GM12878 (cell line): Measurements from ENCODE around the gene EMX1. TPM values are rescaled to one million over a fixed set of nuclear protein-coding genes. Genes with fewer than 3 reads are reported as not detected.

ENCODE experiments used
- ATAC-seq: fragments of 200-7000 bp; cut with Tn5 transposase; 3 replicates; pipeline ENCODE4 v1.9.1; 2020; ENCODE audit warnings: mild to moderate bottlenecking, moderate library complexity
- BruUV-seq: library from RNA; stranded (reverse); fragments of 400-500 nt; replicated peaks from 2 replicates; lab custom pipeline; 2021; lab: Mats Ljungman, UMichigan
- CTCF ChIA-PET: fragments of 300-600 bp; sonication (Branson Sonifier 250); formaldehyde crosslinking; extraction: SDS; loops from one replicate; lab custom pipeline; 2021; ENCODE audit warnings: inconsistent platforms; lab: Yijun Ruan, JAX
- POLR2A ChIA-PET: fragments of 350-600 bp; formaldehyde crosslinking; extraction: SDS; loops from one replicate; lab custom pipeline; 2021; ENCODE audit warnings: inconsistent platforms; lab: Charles Lee
- RAD21 ChIA-PET: fragments of 300-600 bp; sonication (Branson Sonifier 250); formaldehyde crosslinking; loops from one replicate; lab custom pipeline; 2023; ENCODE audit warnings: antibody characterized with exemption; ENCODE audit not compliant: unreplicated experiment; lab: Charles Lee
- SMC1A ChIA-PET: fragments of 300-600 bp; sonication (Branson Sonifier 250); formaldehyde crosslinking; loops from one replicate; lab custom pipeline; 2023; ENCODE audit not compliant: unreplicated experiment, uncharacterized antibody; lab: Charles Lee
- DNase-seq: peaks from one replicate; pipeline ENCODE4 v3.0.0-alpha.2; 2011; ENCODE audit warnings: low read depth, low spot score
- FAIRE-seq: peaks from 3 replicates; lab custom pipeline; 2011; peaks lifted over from hg19 to GRCh38; lab: Jason Lieb, UNC
- H2AFZ ChIP-seq: 2 replicates; pipeline ENCODE4 v1.6.0; 2011; ENCODE audit warnings: low read depth, low read length, control low read depth; ENCODE audit not compliant: control insufficient read depth
- H3K27ac ChIP-seq: 2 replicates; pipeline ENCODE4 v1.5.1; 2011; ENCODE audit warnings: control low read depth; ENCODE audit not compliant: control insufficient read depth, insufficient read depth
- H3K27me3 ChIP-seq, 2 experiments: replicated peaks in 1 of 2; 2 replicates each; pipeline versions ENCODE4 v1.6.0 to v1.6.1; 2011; ENCODE audit warnings: low read length in 1 of 2; ENCODE audit not compliant: control insufficient read depth in 2 of 2, insufficient read depth in 2 of 2
- H3K36me3 ChIP-seq, 2 experiments: 2 replicates each; pipeline ENCODE4 v1.5.1; 2011; ENCODE audit warnings: low read length in 1 of 2; ENCODE audit not compliant: control insufficient read depth in 2 of 2, insufficient read depth in 2 of 2
- H3K4me1 ChIP-seq: 2 replicates; pipeline ENCODE4 v1.6.1; 2011; ENCODE audit warnings: mild to moderate bottlenecking, low read length, moderate library complexity, mixed read lengths; ENCODE audit not compliant: control insufficient read depth, insufficient read depth
- H3K4me2 ChIP-seq: 2 replicates; pipeline ENCODE4 v1.6.0; 2011; ENCODE audit warnings: control low read depth; ENCODE audit not compliant: control insufficient read depth, insufficient read depth
- H3K4me3 ChIP-seq: fragments of 200-600 bp; sonication (generic); 2 replicates; pipeline ENCODE4 v1.5.1; 2016
- H3K79me2 ChIP-seq: 2 replicates; pipeline ENCODE4 v1.6.0; 2011; ENCODE audit warnings: low read length; ENCODE audit not compliant: control insufficient read depth, insufficient read depth
- H3K9ac ChIP-seq: 2 replicates; pipeline ENCODE4 v1.8.0; 2011; ENCODE audit warnings: low read length, control low read depth, mixed read lengths; ENCODE audit not compliant: control insufficient read depth, insufficient read depth
- H3K9me3 ChIP-seq: replicated peaks from 3 replicates; pipeline ENCODE4 v1.5.1; 2011; ENCODE audit warnings: mild to moderate bottlenecking, low read length; ENCODE audit not compliant: control insufficient read depth, insufficient read depth
- H4K20me1 ChIP-seq: 2 replicates; pipeline ENCODE4 v1.6.0; 2011; ENCODE audit not compliant: control insufficient read depth, insufficient read depth
- HDAC2 ChIP-seq: fragments of 200-600 bp; sonication (generic); IDR thresholded peaks from 2 replicates; pipeline ENCODE4 v1.6.1; 2017
- JUNB ChIP-seq: IDR thresholded peaks from 2 replicates; pipeline ENCODE4 v1.6.1; 2016; ENCODE audit warnings: antibody characterized with exemption, mild to moderate bottlenecking
- JUND ChIP-seq: IDR thresholded peaks from 2 replicates; pipeline ENCODE4 v1.6.1; 2012; ENCODE audit warnings: low read depth, mild to moderate bottlenecking, low read length, improper control_type of control experiment, moderate library complexity
- KAT2A ChIP-seq: conservative IDR thresholded peaks from 2 replicates; pipeline ENCODE4 v1.6.1; 2011; ENCODE audit warnings: low read depth, low read length; ENCODE audit not compliant: control insufficient read depth
- NR2C1 ChIP-seq: fragments of 450-650 bp; IDR thresholded peaks from 2 replicates; pipeline ENCODE4 v1.6.1; 2017; ENCODE audit warnings: antibody characterized with exemption, mild to moderate bottlenecking, moderate library complexity
- RCOR1 ChIP-seq: conservative IDR thresholded peaks from 2 replicates; pipeline ENCODE4 v1.6.1; 2012; ENCODE audit warnings: low read depth, low read length, improper control_type of control experiment
- RELB ChIP-seq: fragments of 450-650 bp; IDR thresholded peaks from 2 replicates; pipeline ENCODE4 v1.6.1; 2017; ENCODE audit warnings: low read depth, mild to moderate bottlenecking, moderate library complexity
- STAT1 ChIP-seq: fragments of 450-650 bp; conservative IDR thresholded peaks from 2 replicates; pipeline ENCODE4 v1.6.1; 2014; ENCODE audit warnings: antibody characterized with exemption, mild to moderate bottlenecking
- TAF1 ChIP-seq: IDR thresholded peaks from 2 replicates; pipeline ENCODE4 v1.6.1; 2011; ENCODE audit warnings: mild to moderate bottlenecking, low read depth, low read length, borderline replicate concordance
- ZNF207 ChIP-seq: fragments of 450-650 bp; IDR thresholded peaks from 2 replicates; pipeline ENCODE4 v1.6.1; 2014; ENCODE audit warnings: antibody characterized with exemption, mild to moderate bottlenecking, borderline replicate concordance
- ZNF24 ChIP-seq: fragments of 450-650 bp; IDR thresholded peaks from 2 replicates; pipeline ENCODE4 v1.6.1; 2017; ENCODE audit warnings: antibody characterized with exemption, mild to moderate bottlenecking
- whole genome bisulfite sequencing: methylation state at CpG from one replicate; pipeline ENCODE4 v1.1.6; 2016; ENCODE audit warnings: low lambda C conversion rate; ENCODE audit not compliant: insufficient replicate concordance, insufficient coverage; ENCODE audit errors: missing lambda C conversion rate; 5-methylcytosine and 5-hydroxymethylcytosine counted together
- in situ Hi-C: fragments of 300-500 bp; cut with MboI; formaldehyde crosslinking; loops from 9 replicates; pipeline ENCODE4 v1.14.3; 2018; ENCODE audit warnings: mixed read lengths
- intact Hi-C: fragments of 100-400 bp; cut with micrococcal nuclease; formaldehyde crosslinking; loops from one replicate; pipeline ENCODE4 v1.14.2; 2022; ENCODE audit not compliant: unreplicated experiment
- polyA plus RNA-seq, 11 experiments: library from polyadenylated mRNA; depleted of rRNA in 4 of 11; unstranded in 6 of 11; stranded (reverse) in 5 of 11; fragments of >200 nt; fragmentation: Nextera tagmentation in 4 of 11; fragmentation: Illumina TruSeq in 1 of 11; extraction: Ambion mirVana in 4 of 11; extraction: Trizol in 1 of 11; gene quantifications; 1 replicate in 1 of 11; 2 replicates in 10 of 11; pipeline versions ENCODE4 v1.2.1 to v1.2.3, GENCODE V29; 2011 to 2016; ENCODE audit warnings: inconsistent platforms in 2 of 11, missing spikeins in 2 of 11, low read depth in 1 of 11
- total RNA-seq, 4 experiments: library from RNA; depleted of rRNA in 3 of 4; stranded (reverse); fragments of >200 nt in 3 of 4; fragmentation: Illumina TruSeq in 1 of 4; extraction: Trizol in 1 of 4; gene quantifications; 2 replicates each; pipeline versions ENCODE4 v1.2.1 to v1.2.3, GENCODE V29; 2013 to 2021
- TF ChIP-seq, protein P1 (sequence below): fragments of 450-650 bp; IDR thresholded peaks from 2 replicates; pipeline ENCODE4 v1.6.1; 2017; ENCODE audit warnings: borderline replicate concordance
- TF ChIP-seq, protein P2 (sequence below): fragments of 450-650 bp; IDR thresholded peaks from 2 replicates; pipeline ENCODE4 v1.6.1; 2016; ENCODE audit warnings: mild to moderate bottlenecking, moderate library complexity, borderline replicate concordance
- TF ChIP-seq, protein P3 (sequence below): fragments of 450-650 bp; IDR thresholded peaks from 2 replicates; pipeline ENCODE4 v1.6.1; 2016; ENCODE audit warnings: mild to moderate bottlenecking

Gene EMX1
- total and polyA plus RNA-seq, 10 of the 15 experiments (the other 5 are each of a cell fraction or from before 2014, with no cell fraction given), result 0.07 to 5.1 (median 1.2) TPM; not detected in 1

DNA sequence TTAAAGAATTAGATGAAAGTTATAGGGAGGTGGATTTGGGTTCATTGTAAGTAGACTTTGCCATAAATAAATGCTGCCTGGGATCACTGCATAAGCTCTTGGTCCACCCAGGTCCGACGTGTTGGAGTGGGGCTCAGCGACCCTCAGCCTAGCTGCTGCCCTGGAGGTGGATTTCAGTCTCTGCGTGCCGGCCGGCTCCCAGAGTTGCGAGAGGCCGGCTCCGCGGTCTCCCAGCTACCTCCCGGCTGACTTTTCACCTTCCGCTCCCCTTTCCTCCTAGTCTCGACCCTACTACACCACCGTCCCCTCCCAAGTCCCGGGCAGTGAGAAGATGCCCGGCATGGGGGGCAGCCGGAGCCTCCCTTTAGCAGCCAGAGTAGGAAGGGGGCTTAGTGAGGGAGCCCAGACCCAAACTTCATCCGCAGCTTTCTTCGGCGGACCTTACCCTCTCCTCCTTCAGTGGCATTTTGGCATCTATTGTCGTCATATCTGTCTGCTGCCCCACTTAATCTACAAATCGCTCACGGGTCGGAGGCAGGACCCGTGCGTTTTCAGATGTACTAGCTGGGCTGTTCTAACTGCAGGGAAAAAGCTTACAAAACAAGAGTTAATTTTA, 8.1 kb downstream of the EMX1 start (continued):
- TF ChIP-seq, protein P1, sequence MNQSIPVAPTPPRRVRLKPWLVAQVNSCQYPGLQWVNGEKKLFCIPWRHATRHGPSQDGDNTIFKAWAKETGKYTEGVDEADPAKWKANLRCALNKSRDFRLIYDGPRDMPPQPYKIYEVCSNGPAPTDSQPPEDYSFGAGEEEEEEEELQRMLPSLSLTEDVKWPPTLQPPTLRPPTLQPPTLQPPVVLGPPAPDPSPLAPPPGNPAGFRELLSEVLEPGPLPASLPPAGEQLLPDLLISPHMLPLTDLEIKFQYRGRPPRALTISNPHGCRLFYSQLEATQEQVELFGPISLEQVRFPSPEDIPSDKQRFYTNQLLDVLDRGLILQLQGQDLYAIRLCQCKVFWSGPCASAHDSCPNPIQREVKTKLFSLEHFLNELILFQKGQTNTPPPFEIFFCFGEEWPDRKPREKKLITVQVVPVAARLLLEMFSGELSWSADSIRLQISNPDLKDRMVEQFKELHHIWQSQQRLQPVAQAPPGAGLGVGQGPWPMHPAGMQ, result no peak

DNA sequence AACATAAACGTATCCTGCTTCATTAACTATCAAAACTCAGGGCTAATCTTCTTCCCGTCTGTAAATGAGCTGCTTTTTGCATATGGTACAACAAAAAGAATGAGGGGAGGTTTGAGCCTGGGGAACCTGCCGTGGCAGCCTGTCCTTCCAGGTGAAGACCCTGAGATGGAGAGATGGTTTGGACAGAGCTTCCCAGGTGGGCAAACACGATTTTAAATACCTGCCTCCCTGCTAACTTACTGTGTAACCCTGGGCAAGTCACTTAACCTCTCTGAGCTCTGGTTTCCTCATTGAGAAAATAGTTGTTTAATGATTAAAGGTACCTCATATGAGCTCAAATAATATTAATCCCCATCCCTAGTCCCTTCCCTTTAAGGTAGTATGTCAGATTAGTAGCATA, 9.0 kb downstream of the EMX1 start:
- Histone ChIP-seq H3K27me3 (peaks cover 7 to 27% of the 10 kb centered on the region in 2 experiments), H3K4me3 (no peak overlapping the region), H2AFZ (no peak overlapping the region), H4K20me1 (peaks cover 2% of the 10 kb centered on the region; the same call in 1 of the 2 replicates), H3K79me2 (no peaks in the 10 kb centered on the region), H3K4me1 (no peaks in the 10 kb centered on the region; the same call in 1 of the 2 replicates), H3K36me3 (no peaks in the 10 kb centered on the region), H3K4me2 (no peak overlapping the region), H3K27ac (no peak overlapping the region), H3K9ac (no peak overlapping the region), H3K9me3 (no peaks in the 10 kb centered on the region)
- FAIRE-seq (no peak), ATAC-seq (no peak), DNase-seq (no peak)
- ChIA-PET CTCF (interaction anchor here (1.3 to 9.4 kb wide), 7 partner anchors 9 to 64 kb away, joined by 3 to 105 read pairs (median 4); partner anchors contain the start of gene SPR), POLR2A (interaction anchor here (0.6 to 1.6 kb wide), 3 partner anchors 9 to 53 kb away, joined by 3 to 5 read pairs (median 3); partner anchors contain the start of gene EMX1), RAD21 (interaction anchor here (1.4 to 4.6 kb wide), 3 partner anchors 9 to 48 kb away, joined by 3 to 30 read pairs (median 5); partner anchors contain the start of gene EMX1), SMC1A (interaction anchor here (0.6 to 3.8 kb wide), 9 partner anchors 8 to 48 kb away, joined by 3 to 23 read pairs (median 7); partner anchors contain the start of gene EMX1)
- intact Hi-C loops (no loop called here), in situ Hi-C loops (no loop called here)
- WGBS, result 31% methylated on average over 4 of the region's 4 CpGs
- no TSS peak for BruUV-seq
- TF ChIP-seq JUND (no peak), RELB (no peak), ZNF207 (no peak), NR2C1 (no peak), KAT2A (no peak), JUNB (no peak), ZNF24 (no peak), STAT1 (no peak), RCOR1 (no peak), TAF1 (no peak), HDAC2 (no peak)
- TF ChIP-seq, protein P2, sequence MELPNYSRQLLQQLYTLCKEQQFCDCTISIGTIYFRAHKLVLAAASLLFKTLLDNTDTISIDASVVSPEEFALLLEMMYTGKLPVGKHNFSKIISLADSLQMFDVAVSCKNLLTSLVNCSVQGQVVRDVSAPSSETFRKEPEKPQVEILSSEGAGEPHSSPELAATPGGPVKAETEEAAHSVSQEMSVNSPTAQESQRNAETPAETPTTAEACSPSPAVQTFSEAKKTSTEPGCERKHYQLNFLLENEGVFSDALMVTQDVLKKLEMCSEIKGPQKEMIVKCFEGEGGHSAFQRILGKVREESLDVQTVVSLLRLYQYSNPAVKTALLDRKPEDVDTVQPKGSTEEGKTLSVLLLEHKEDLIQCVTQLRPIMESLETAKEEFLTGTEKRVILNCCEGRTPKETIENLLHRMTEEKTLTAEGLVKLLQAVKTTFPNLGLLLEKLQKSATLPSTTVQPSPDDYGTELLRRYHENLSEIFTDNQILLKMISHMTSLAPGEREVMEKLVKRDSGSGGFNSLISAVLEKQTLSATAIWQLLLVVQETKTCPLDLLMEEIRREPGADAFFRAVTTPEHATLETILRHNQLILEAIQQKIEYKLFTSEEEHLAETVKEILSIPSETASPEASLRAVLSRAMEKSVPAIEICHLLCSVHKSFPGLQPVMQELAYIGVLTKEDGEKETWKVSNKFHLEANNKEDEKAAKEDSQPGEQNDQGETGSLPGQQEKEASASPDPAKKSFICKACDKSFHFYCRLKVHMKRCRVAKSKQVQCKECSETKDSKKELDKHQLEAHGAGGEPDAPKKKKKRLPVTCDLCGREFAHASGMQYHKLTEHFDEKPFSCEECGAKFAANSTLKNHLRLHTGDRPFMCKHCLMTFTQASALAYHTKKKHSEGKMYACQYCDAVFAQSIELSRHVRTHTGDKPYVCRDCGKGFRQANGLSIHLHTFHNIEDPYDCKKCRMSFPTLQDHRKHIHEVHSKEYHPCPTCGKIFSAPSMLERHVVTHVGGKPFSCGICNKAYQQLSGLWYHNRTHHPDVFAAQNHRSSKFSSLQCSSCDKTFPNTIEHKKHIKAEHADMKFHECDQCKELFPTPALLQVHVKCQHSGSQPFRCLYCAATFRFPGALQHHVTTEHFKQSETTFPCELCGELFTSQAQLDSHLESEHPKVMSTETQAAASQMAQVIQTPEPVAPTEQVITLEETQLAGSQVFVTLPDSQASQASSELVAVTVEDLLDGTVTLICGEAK, result no peak
- TF ChIP-seq, protein P3, sequence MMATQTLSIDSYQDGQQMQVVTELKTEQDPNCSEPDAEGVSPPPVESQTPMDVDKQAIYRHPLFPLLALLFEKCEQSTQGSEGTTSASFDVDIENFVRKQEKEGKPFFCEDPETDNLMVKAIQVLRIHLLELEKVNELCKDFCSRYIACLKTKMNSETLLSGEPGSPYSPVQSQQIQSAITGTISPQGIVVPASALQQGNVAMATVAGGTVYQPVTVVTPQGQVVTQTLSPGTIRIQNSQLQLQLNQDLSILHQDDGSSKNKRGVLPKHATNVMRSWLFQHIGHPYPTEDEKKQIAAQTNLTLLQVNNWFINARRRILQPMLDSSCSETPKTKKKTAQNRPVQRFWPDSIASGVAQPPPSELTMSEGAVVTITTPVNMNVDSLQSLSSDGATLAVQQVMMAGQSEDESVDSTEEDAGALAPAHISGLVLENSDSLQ, result no peak
